AG09309 (cell line): ENCODE results near the gene CEP290.
"Not testable (repeated sequence)": the region's sequence is repeated elsewhere in the genome, so short reads cannot be mapped to it uniquely, and the experiment has no call there.

ENCODE experiments used
- DNase-seq: peaks from one replicate; pipeline ENCODE4 v3.0.0-alpha.2; 2010; ENCODE audit warnings: low read depth
- H3K4me3 ChIP-seq: 2 replicates; pipeline ENCODE4 v1.5.1; 2011; ENCODE audit warnings: mild to moderate bottlenecking, low read depth, low read length, moderate library complexity; ENCODE audit not compliant: control insufficient read depth
- CTCF ChIP-seq: IDR thresholded peaks from 2 replicates; pipeline ENCODE4 v1.5.1; 2011; ENCODE audit warnings: mild to moderate bottlenecking, low read depth, low read length, inconsistent platforms; ENCODE audit not compliant: insufficient read depth, control insufficient read depth; ENCODE audit errors: missing control alignments

The CEP290 gene

GRCh38 chr12:88144037-88144436 is 2.1 kb upstream of the CEP290 start:
- no peak for TF ChIP-seq CTCF
- no peak for DNase-seq
- no peak overlapping the region for H3K4me3 ChIP-seq

- DNase-seq = no peak
- no peak for TF ChIP-seq CTCF
- H3K4me3 ChIP-seq = peak overlapping the region; percentile 81
These were observed 713 bp upstream of the CEP290 start for GRCh38 chr12:88142610-88142991.

- peak overlapping the region; percentile 81 for H3K4me3 ChIP-seq
- TF ChIP-seq CTCF = no peak
- no peak for DNase-seq
These were observed 489 bp downstream of the CEP290 start for GRCh38 chr12:88141425-88141773.

- H3K4me3 ChIP-seq, DNase-seq: not testable (repeated sequence)
These were observed 2.2 kb downstream of the CEP290 start for GRCh38 chr12:88139711-88140110.

- H3K4me3 ChIP-seq, DNase-seq: not testable (repeated sequence)
These were observed 8.7 kb downstream of the CEP290 start for GRCh38 chr12:88133181-88133580.

GRCh38 chr12:88132392-88132791 is 9.5 kb downstream of the CEP290 start:
- no peak overlapping the region for H3K4me3 ChIP-seq
- TF ChIP-seq CTCF = no peak
- no peak for DNase-seq

GRCh38 chr12:88127855-88128254 is 14.0 kb downstream of the CEP290 start:
- no peak for TF ChIP-seq CTCF
- DNase-seq = no peak
- no peak overlapping the region for H3K4me3 ChIP-seq

GRCh38 chr12:88127099-88127498 is 14.8 kb downstream of the CEP290 start:
- no peak for TF ChIP-seq CTCF
- no peak overlapping the region for H3K4me3 ChIP-seq
- no peak for DNase-seq
